ENCODE results near the gene ARFRP1. TPM values are rescaled to one million over a fixed set of nuclear protein-coding genes. Genes with fewer than 3 reads are reported as not detected.

ARFRP1 gene
- total and polyA plus RNA-seq, 2 of the 13 experiments (the other 11 are each of a cell fraction or from before 2014, with no cell fraction given) = 32.0 to 51.1 TPM

GRCh38 chr20:63657937-63658748, 49.6 kb downstream of the ARFRP1 start, which contains the start of gene RTEL1 (continued):
- TF ChIP-seq ZNF615 (CRISPR knock-in tag; IDR thresholded peaks at IDR 0.05; ENCODE audit: borderline replicate concordance) (0 out of 2 replicates have a peak, but pooled peaks have one; percentile 79), MYC (CRISPR knock-in tag; IDR thresholded peaks at IDR 0.05; ENCODE audit: borderline replicate concordance) (peak; percentile 97), ZNF142 (CRISPR knock-in tag; IDR thresholded peaks at IDR 0.05) (peak; percentile 96), PCBP1 (IDR thresholded peaks at IDR 0.05; ENCODE audit: borderline replicate concordance, low read depth, low read length) (peak; percentile 85; the same call in 1 of the 2 replicates), ZMYM3 (CRISPR knock-in tag; IDR thresholded peaks at IDR 0.05) (no peak), ZFP36 (IDR thresholded peaks at IDR 0.05; ENCODE audit: borderline replicate concordance, low read depth, low read length, partially characterized antibody) (no peak), REXO4 (CRISPR knock-in tag; IDR thresholded peaks at IDR 0.05; ENCODE audit: borderline replicate concordance) (peak; percentile 15; the same call in 1 of the 2 replicates), ZNF878 (CRISPR knock-in tag; IDR thresholded peaks at IDR 0.05) (no peak; the same call in 1 of the 2 replicates), CENPBD1 (CRISPR knock-in tag; IDR thresholded peaks at IDR 0.05; ENCODE audit: borderline replicate concordance, low read depth) (peak; percentile 80), KLF6 (CRISPR knock-in tag; IDR thresholded peaks at IDR 0.05) (0 out of 2 replicates have a peak, but pooled peaks have one; percentile 58), ZNF24 (IDR thresholded peaks at IDR 0.05) (no peak), ZNF841 (CRISPR knock-in tag; IDR thresholded peaks at IDR 0.05; ENCODE audit: borderline replicate concordance) (no peak)
- TF ChIP-seq, protein P1, sequence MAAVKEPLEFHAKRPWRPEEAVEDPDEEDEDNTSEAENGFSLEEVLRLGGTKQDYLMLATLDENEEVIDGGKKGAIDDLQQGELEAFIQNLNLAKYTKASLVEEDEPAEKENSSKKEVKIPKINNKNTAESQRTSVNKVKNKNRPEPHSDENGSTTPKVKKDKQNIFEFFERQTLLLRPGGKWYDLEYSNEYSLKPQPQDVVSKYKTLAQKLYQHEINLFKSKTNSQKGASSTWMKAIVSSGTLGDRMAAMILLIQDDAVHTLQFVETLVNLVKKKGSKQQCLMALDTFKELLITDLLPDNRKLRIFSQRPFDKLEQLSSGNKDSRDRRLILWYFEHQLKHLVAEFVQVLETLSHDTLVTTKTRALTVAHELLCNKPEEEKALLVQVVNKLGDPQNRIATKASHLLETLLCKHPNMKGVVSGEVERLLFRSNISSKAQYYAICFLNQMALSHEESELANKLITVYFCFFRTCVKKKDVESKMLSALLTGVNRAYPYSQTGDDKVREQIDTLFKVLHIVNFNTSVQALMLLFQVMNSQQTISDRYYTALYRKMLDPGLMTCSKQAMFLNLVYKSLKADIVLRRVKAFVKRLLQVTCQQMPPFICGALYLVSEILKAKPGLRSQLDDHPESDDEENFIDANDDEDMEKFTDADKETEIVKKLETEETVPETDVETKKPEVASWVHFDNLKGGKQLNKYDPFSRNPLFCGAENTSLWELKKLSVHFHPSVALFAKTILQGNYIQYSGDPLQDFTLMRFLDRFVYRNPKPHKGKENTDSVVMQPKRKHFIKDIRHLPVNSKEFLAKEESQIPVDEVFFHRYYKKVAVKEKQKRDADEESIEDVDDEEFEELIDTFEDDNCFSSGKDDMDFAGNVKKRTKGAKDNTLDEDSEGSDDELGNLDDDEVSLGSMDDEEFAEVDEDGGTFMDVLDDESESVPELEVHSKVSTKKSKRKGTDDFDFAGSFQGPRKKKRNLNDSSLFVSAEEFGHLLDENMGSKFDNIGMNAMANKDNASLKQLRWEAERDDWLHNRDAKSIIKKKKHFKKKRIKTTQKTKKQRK (IDR thresholded peaks at IDR 0.05; ENCODE audit: low read length) = no peak
